SJSA1 (cell line): ENCODE measurements around the gene PGLYRP2. TPM values are rescaled to one million over a fixed set of nuclear protein-coding genes. Genes with fewer than 3 reads are reported as not detected.
"Not testable (repeated sequence)": the region's sequence is repeated elsewhere in the genome, so short reads cannot be mapped to it uniquely, and the experiment has no call there.

ENCODE experiments used
- DNase-seq, 2 experiments: peaks; one replicate each; pipeline ENCODE4 v3.0.0-alpha.2; 2015 to 2020; ENCODE audit warnings: low spot score in 2 of 2, low read depth in 1 of 2
- H3K27ac ChIP-seq: fragments of 250-450 bp; sonication (Bioruptor Pico); 2 replicates; pipeline ENCODE4 v1.5.1; 2020; ENCODE audit warnings: mild to moderate bottlenecking, moderate library complexity
- H3K27me3 ChIP-seq: fragments of 250-450 bp; sonication (Bioruptor Pico); replicated peaks from 2 replicates; pipeline ENCODE4 v1.5.1; 2020; ENCODE audit warnings: mild to moderate bottlenecking, moderate library complexity
- H3K36me3 ChIP-seq: fragments of 250-450 bp; sonication (Bioruptor Pico); 2 replicates; pipeline ENCODE4 v1.5.1; 2020; ENCODE audit warnings: mild to moderate bottlenecking
- H3K4me1 ChIP-seq: fragments of 250-450 bp; sonication (Bioruptor Pico); replicated peaks from 2 replicates; pipeline ENCODE4 v1.6.1; 2021; ENCODE audit warnings: mild to moderate bottlenecking
- H3K4me3 ChIP-seq: fragments of 250-450 bp; sonication (Bioruptor Pico); 2 replicates; pipeline ENCODE4 v1.5.1; 2020; ENCODE audit warnings: mild to moderate bottlenecking
- H3K9me3 ChIP-seq: fragments of 250-450 bp; sonication (Bioruptor Pico); replicated peaks from 2 replicates; pipeline ENCODE4 v1.5.1; 2020; ENCODE audit warnings: mild to moderate bottlenecking
- total RNA-seq: library from RNA; depleted of rRNA; stranded (reverse); fragments of >200 nt; shearing (Covaris generic); gene quantifications from 2 replicates; pipeline ENCODE4 v1.2.3, GENCODE V29; 2014

The PGLYRP2 gene
- total RNA-seq, 1 experiment from 2014 or later, result not detected

DNA sequence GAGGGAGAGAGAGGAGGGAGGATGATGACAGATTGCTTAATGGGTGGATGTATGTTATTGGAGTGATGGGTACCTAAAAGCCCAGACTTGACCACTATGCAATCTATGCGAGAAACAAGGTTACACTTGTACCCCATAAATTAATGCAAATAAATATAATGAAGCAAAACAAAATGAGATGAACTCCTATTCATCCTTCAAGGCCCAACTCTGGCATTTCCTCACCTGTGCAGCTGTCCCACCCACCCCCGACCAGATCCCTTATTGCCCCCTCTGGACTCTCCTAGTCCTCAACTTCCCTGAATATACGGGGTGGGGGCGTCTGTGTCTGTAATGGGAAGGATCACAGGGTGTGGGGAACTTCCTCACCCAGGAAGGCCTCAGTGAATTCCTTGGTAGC is 4.1 kb downstream of the PGLYRP2 start:
- Histone ChIP-seq H3K27me3 (no peaks in the 10 kb centered on the region), H3K36me3 (no peaks in the 10 kb centered on the region), H3K4me1 (no peaks in the 10 kb centered on the region), H3K4me3 (no peak overlapping the region), H3K27ac (no peak overlapping the region), H3K9me3 (no peaks in the 10 kb centered on the region; the same call in 1 of the 2 replicates)
- no peak for DNase-seq

DNA sequence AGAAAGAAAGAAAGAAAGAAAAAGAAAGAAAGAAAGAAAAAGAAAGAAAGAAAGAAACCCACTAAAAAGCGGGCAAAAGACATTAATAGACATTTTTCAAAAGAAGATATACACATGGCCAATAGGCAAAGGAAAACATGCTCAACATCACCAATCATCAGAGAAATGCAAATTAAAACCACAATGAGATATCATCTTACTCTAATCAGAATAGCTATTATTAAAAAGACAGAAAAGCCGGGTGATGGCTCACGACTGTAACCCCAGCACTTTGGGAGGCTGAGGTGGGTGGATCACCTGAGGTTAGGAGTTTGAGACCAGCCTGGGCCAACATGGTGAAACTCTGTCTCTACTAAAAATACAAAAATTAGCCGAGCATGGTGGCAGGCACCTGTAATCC is 5.5 kb downstream of the PGLYRP2 start:
- H3K27ac ChIP-seq, H3K4me3 ChIP-seq, H3K9me3 ChIP-seq, H3K4me1 ChIP-seq, DNase-seq, H3K36me3 ChIP-seq: not testable (repeated sequence)
- H3K27me3 ChIP-seq, result peaks cover 12% of the 10 kb centered on the region; the same call in 1 of the 2 replicates

DNA sequence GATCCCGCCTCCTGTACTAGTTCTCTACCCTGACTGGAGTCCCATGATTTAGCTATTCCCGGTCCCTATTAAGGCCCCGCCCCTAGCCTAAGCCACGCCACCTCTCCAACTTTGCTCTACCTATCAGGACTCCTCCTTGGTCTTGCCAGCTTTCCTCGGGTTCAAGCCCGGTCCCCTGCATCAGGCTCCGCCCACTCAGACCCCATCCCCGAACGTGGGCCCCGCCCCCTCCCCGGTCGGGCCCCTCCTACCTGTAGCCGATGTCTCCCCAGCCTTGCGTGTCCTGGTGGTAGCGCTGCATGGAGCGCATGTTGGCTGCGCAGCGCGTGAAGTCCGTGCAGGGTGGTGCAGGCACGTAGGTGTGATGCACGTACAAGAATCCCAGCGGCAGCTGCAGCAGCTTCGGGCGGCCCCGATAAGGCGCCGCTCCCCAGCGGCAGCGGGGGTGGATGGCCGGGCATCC is 7.6 kb downstream of the PGLYRP2 start:
- no peak for DNase-seq
- Histone ChIP-seq H3K4me1 (peaks cover 7% of the 10 kb centered on the region; the same call in 1 of the 2 replicates), H3K27ac (no peak overlapping the region), H3K36me3 (no peaks in the 10 kb centered on the region), H3K9me3 (no peaks in the 10 kb centered on the region; the same call in 1 of the 2 replicates), H3K4me3 (no peak overlapping the region), H3K27me3 (peaks cover 12% of the 10 kb centered on the region; the same call in 1 of the 2 replicates)

DNA sequence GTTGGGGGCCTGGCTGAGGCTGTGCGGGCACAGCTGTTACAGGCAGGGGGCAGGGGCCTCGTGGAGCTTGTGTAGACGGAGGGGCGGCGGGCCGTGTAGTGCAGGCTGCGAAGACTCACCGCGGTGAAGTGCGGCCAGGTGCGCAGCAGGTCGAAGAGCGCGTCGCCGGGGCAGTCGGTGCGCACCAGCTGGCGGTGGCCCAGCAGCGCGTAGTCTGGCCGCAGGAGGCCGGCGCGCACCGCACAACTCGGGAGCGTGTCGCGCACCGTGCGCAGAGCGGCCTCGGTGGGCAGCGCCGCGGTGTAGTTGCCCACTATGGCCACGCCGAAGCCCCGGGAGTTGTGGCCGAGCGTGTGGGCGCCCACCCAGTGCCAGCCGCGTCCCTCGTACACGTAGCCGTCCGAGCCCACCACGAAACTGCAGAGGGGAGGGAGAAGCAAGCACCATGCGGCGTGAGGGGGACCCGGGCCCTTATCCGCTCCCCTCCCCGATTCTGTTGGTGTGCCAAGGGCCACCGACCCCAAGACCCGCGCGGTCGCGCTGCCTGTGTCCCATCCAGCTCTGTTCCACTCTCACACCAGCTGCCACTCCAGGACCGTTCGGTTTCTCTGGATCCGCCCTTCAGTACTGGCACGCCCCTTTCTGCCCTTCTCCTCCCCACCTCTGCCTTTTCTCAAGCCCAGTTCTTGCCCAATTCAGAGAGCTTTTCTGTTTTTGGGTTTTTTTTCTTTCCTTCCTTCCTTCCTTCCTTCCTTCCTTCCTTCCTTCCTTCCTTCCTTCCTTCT is 9.6 kb downstream of the PGLYRP2 start:
- Histone ChIP-seq H3K9me3 (no peaks in the 10 kb centered on the region; the same call in 1 of the 2 replicates), H3K4me3 (no peak overlapping the region), H3K27ac (no peak overlapping the region), H3K4me1 (peaks cover 7% of the 10 kb centered on the region; the same call in 1 of the 2 replicates), H3K27me3 (peaks cover 12% of the 10 kb centered on the region; the same call in 1 of the 2 replicates), H3K36me3 (no peaks in the 10 kb centered on the region)
- DNase-seq, result no peak

DNA sequence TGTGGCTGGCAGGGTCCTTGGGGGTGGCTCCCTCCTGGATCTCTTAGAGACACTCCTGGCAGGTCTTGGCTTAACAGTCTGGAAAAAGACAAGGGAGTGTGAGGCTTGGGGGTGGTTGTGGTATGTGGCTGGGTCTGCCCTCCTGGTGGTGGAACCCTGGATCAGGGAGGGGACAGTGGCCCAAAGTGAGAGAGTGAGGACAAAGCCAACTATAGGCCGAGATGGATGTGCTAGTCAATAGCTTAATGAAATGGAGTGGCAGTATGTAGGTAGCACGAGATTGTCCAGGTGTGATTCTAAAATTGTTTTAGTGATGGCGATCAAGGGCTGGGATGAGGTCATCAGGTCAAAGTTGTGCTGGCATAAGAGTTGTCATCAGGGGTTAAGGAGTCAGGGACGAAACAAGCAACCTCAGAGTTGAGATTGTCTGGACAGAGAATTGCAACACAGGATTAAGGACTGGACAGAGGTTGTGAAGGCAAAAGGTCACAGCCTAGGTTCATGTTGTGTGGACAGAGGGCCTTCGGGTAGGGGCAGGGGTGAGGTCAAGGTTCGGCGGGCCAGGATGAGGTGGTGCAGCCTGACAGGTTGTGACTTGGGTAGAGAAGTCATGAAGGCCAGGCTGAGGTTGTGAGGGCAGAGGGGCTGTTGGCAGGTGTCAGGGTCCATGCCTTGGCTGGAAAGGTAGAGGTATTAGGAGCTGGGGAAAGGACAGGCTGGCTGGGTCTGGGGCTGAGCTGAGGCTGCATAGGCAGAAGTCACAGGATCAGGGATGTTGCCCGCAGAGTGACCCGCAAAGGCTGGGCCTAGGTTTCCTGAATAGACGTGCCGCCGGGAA is 10.4 kb downstream of the PGLYRP2 start:
- Histone ChIP-seq H3K4me1 (peaks cover 7% of the 10 kb centered on the region; the same call in 1 of the 2 replicates), H3K4me3 (no peak overlapping the region), H3K9me3 (no peaks in the 10 kb centered on the region; the same call in 1 of the 2 replicates), H3K27ac (no peak overlapping the region), H3K27me3 (peaks cover 12% of the 10 kb centered on the region; the same call in 1 of the 2 replicates), H3K36me3 (no peaks in the 10 kb centered on the region)
- no peak for DNase-seq

DNA sequence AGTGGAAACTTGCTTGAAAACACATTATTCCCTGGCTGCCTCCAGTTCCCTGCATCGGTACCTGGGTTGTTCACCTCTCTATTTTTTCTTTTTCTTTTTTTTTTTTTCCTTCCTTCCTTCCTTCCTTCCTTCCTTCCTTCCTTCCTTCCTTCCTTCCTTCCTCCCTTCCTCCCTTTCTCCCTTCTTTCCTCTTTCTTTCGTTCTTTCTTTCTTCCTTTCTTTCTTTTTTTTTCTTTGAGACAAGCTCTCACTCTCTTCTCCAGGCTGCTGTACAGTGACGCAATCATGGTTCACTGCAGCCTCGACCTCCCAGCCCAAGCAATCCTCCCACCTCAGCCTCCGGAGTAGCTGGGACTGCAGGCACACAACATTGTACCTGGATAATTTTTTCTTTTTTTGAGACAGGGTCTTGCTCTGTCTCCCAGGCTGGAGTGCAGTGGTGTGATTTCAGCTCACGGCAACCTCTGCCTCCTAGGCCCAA is 11.5 kb downstream of the PGLYRP2 start:
- Histone ChIP-seq H3K27ac (no peak overlapping the region), H3K36me3 (no peaks in the 10 kb centered on the region), H3K27me3 (peaks cover 12% of the 10 kb centered on the region; the same call in 1 of the 2 replicates), H3K4me3 (no peak overlapping the region), H3K9me3 (no peaks in the 10 kb centered on the region; the same call in 1 of the 2 replicates), H3K4me1 (peaks cover 7% of the 10 kb centered on the region; the same call in 1 of the 2 replicates)
- DNase-seq, result no peak

DNA sequence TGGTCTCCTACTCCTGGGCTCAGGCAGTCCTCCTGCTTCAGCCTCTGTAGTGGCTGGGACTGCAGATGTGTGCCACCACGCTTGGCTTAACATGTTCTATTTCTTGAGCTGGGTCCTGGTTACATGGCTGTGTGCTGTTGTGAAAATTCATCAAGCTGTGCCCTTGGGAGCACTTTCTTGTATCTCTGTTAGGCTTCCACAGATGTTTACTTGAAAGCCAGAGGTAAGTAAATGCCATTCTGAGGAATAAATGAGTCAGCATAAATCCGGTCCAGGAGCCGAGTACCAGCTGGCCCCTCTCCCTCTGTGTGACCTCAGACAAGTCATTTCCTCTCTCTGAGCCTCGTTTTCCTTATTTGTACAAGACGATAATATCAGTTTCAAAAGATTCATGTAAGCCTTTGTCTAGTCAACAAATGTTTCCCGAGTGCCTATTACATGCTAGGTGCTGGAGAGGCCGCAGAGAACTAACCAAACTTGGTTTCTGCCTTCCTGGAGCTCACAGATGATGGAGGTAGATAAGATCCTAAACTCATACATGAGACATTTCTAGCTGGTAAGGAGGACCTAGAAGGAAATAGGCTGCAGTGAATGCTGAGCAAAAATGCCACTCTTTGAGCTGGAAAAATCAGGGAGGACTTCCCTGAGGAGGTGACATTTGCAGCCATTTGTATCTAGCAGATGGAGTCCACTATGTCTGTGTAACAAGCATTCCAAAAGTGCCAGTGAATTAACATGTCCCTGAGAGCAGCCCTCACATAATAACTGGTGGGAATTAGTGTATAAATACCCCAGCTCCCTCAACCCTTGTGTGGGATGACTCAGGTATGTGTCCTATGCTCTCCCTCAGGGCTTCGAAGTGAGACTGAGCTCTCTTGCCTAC is 12.2 kb downstream of the PGLYRP2 start:
- H3K4me1 ChIP-seq, result peaks cover 7% of the 10 kb centered on the region; the same call in 1 of the 2 replicates
- H3K27me3 ChIP-seq, result peaks cover 12% of the 10 kb centered on the region; the same call in 1 of the 2 replicates
- no peak overlapping the region for H3K27ac ChIP-seq
- H3K4me3 ChIP-seq, result no peak overlapping the region
- H3K9me3 ChIP-seq, result no peaks in the 10 kb centered on the region
- H3K36me3 ChIP-seq, result no peaks in the 10 kb centered on the region
- no peak for DNase-seq

DNA sequence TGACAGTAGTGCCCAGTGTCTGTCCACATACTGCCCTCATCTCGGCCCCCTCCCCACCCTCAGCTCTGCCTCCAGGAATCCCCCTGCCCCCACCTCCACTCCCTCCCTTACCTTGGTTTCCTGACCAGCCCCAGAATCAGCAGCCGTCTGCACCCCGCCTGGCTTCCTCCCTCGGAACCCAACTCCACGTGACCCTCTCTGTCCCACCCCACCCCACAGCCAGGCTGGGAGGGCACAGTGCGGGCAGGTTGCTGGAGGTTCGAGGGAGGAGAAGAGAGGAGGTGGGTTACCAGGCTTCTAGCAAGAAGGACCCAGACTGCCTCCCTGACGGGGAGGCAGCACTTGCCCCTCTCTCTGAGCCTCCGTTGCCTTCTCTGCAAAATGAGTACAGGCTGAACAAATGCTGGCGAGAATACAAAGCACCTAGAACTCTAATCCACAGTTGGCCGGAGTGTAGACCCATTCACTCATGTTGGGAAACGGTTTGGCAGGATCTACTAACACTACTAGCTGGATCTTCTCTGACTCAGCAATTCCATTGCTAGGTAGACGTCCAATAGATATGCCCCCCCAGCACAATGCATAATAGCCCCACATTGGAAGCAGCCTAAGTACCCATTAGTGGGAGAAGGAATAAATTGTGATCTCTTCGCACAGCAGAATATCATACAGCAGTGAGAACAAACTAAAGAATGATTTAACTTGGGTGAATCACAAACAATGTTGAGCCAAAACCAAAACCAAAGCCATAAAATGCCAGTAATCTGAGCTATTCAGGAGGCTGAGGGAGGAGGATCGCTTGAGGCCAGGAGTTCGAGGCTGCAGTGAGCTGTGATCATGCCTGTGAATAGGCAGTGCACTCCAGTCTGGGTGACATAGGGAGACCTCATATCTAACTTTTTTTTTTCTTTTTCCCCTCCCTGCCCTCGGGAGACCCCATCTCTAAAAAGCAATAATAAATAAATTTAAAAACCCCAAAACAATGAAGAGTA is 14.6 kb downstream of the PGLYRP2 start, which contains the start of gene RASAL3:
Gene RASAL3, minus strand, starts transcription at position 151 of the 992 bp plus-strand sequence. CDS start 186 bp downstream, outside the sequence.
- no peak within 1 kb of the TSS for H3K27ac ChIP-seq
- no peak for DNase-seq

DNA sequence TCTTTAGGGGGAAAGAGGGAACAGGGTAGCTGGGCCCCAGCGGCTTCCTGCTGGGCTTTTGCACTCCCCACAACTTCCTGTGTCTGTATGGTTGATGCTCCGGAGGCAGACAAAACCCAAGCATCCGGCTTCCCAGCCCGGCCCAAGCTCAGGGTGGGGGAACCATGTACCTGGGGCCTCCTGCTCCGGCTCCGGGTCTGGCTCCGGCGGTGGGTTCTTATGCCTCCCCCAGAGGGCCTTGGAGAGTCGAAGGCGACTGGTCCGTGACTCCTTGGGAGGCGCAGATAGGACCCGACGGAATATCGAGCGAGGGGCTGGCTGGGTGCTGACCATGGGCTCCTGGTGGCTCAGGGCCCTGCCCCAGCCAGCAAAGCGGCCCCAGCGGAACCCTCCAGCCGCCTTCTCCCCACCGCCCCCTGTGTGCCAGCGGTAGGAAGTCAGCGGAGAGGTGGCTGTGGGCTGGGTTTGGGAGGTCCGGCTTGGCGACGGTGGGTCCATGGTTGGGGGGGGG is 15.4 kb downstream of the PGLYRP2 start:
- H3K27ac ChIP-seq, result no peak overlapping the region
- H3K27me3 ChIP-seq, result peaks cover under 1% of the 10 kb centered on the region; the same call in 1 of the 2 replicates
- no peak overlapping the region for H3K4me3 ChIP-seq
- H3K4me1 ChIP-seq, result peaks cover 7% of the 10 kb centered on the region; the same call in 1 of the 2 replicates
- H3K9me3 ChIP-seq, result no peaks in the 10 kb centered on the region
- no peak for DNase-seq
- no peaks in the 10 kb centered on the region for H3K36me3 ChIP-seq

More for the DNA sequence above, 14.6 kb downstream of the PGLYRP2 start, which contains the start of gene RASAL3:
- H3K36me3 ChIP-seq, result no peaks in the 10 kb centered on the region
- peaks cover 9% of the 10 kb centered on the region; the same call in 1 of the 2 replicates for H3K27me3 ChIP-seq
- H3K9me3 ChIP-seq, result no peaks in the 10 kb centered on the region
- H3K4me3 ChIP-seq, result no peak within 1 kb of the TSS
- peaks cover 7% of the 10 kb centered on the region; the same call in 1 of the 2 replicates for H3K4me1 ChIP-seq

DNA sequence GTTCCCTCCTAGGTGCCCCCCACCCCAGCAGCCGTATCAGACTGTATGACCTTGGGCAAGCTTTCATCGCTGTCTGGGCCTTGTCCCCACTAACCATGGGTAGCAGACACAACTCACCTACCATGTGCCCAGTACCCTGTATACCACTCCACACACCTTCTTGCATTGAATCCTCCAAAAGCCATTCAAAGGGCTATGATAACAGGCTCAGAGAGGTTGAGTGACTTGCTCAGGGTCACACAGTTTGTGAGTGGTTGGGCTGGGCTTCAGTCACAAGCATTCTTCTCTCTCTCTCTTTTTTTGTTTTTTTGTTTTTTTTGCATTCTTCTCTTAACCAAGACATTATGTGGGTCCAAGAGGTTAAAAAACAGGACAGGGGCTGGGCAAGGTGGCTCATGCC is 17.6 kb downstream of the PGLYRP2 start:
- peaks cover 4% of the 10 kb centered on the region; the same call in 1 of the 2 replicates for H3K9me3 ChIP-seq
- no peak overlapping the region for H3K4me3 ChIP-seq
- H3K4me1 ChIP-seq, result peaks cover 8% of the 10 kb centered on the region
- H3K27me3 ChIP-seq, result peaks cover 18% of the 10 kb centered on the region
- DNase-seq, result no peak
- H3K27ac ChIP-seq, result no peak overlapping the region
- no peaks in the 10 kb centered on the region for H3K36me3 ChIP-seq

DNA sequence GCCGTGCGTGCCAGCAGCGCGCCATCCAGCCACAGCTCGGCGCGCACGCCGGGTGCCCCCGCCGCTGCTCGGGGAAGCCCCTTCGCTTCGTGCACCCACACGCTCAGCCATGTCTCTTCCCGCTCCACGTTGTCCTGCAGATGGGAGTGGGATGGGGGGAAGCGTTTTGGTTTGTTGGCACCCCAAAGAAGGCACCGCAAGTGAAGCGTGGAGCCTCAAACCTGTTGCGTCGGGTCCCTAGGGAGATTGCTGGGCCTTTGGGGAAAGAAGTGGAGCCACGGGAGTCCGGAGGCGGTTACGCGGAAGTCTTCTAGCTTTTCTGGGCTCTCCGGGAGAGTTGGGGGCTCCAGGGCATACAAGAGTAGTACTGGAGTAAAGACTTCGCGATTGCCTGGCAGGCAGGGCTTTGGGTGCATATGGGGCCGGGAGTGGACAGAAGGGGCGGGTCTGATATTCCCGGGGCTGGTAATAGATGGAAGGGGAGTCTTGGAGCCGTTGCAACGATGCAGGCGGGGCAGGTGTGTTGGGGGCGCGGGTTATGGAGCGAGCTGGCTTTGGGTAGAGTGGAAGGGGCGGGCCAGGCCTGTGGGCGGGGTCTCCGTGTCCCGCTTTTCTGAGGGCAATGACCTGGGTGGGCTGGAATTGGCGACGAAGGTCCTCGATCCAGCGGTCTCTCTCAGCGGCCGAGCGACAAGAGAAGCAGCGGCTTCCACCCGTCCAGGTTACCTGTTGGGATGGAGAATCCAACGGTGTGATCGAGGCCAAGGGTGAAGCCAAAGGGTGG is 21.4 kb downstream of the PGLYRP2 start:
- no peak overlapping the region for H3K27ac ChIP-seq
- H3K4me1 ChIP-seq, result peaks cover 12% of the 10 kb centered on the region
- no peaks in the 10 kb centered on the region for H3K36me3 ChIP-seq
- H3K4me3 ChIP-seq, result no peak overlapping the region
- DNase-seq, result no peak
- H3K27me3 ChIP-seq, result peaks cover 40% of the 10 kb centered on the region
- peaks cover 4% of the 10 kb centered on the region; the same call in 1 of the 2 replicates for H3K9me3 ChIP-seq
